Left ventricle myocardium inferior (tissue), 1 donor: ENCODE data around the gene CCDC54. TPM values are rescaled to one million over a fixed set of nuclear protein-coding genes. Genes with fewer than 3 reads are reported as not detected.

Source experiments
- DNase-seq: peaks from one replicate; pipeline ENCODE4 v3.0.0-alpha.2; 2020
- H3K27ac ChIP-seq: fragments of 200-600 bp; replicated peaks from 2 replicates; pipeline ENCODE4 v1.8.0; 2021
- H3K27me3 ChIP-seq: fragments of 200-600 bp; 2 replicates; pipeline ENCODE4 v1.8.0; 2021; ENCODE audit warnings: low read depth
- H3K36me3 ChIP-seq: fragments of 200-600 bp; 2 replicates; pipeline ENCODE4 v1.8.0; 2021
- H3K4me1 ChIP-seq: fragments of 200-600 bp; 2 replicates; pipeline ENCODE4 v1.8.0; 2021
- H3K4me3 ChIP-seq: fragments of 200-600 bp; 2 replicates; pipeline ENCODE4 v1.8.0; 2021; ENCODE audit warnings: mild to moderate bottlenecking, moderate library complexity
- H3K9me3 ChIP-seq: fragments of 200-600 bp; replicated peaks from 2 replicates; pipeline ENCODE4 v1.8.0; 2021
- CTCF ChIP-seq: fragments of 200-600 bp; IDR thresholded peaks from 2 replicates; pipeline ENCODE4 v1.8.0; 2021; ENCODE audit warnings: antibody characterized with exemption, mild to moderate bottlenecking, borderline replicate concordance
- intact Hi-C: fragments of 100-400 bp; cut with micrococcal nuclease; formaldehyde crosslinking; loops from one replicate; pipeline ENCODE4 v1.11.0; 2022
- total RNA-seq: library from RNA; stranded (reverse); fragmentation: NEBNext Ultra II Directional; extraction: Animal tissue kit (Norgen Biotek cat#: 25700); gene quantifications from one replicate; pipeline ENCODE4 v1.2.1, GENCODE V29; 2021
- donor health status: DM: no; HTN: yes; CAD: no; lungs with severe emphysema.

The CCDC54 gene
- total RNA-seq, 1 donor from 2014 or later, result not detected

- intact Hi-C loops, result no loop called here
- no peak for TF ChIP-seq CTCF
- no peaks in the 10 kb centered on the region for H3K4me1 ChIP-seq
- no peak overlapping the region for H3K27ac ChIP-seq
- no peak for DNase-seq
- H3K36me3 ChIP-seq, result no peaks in the 10 kb centered on the region
- H3K27me3 ChIP-seq, result no peaks in the 10 kb centered on the region
- no peak overlapping the region for H3K4me3 ChIP-seq
- no peaks in the 10 kb centered on the region for H3K9me3 ChIP-seq
These were observed 9.9 kb upstream of the CCDC54 start for GRCh38 chr3:107367353-107367752.

- no peak for TF ChIP-seq CTCF
- Histone ChIP-seq H3K36me3 (no peaks in the 10 kb centered on the region), H3K4me3 (no peak overlapping the region), H3K9me3 (no peaks in the 10 kb centered on the region), H3K4me1 (no peaks in the 10 kb centered on the region), H3K27ac (no peak overlapping the region), H3K27me3 (no peaks in the 10 kb centered on the region)
- no peak for DNase-seq
- intact Hi-C loops, result no loop called here
These were observed 8.4 kb upstream of the CCDC54 start for GRCh38 chr3:107368654-107369398.

- intact Hi-C loops, result no loop called here
These were observed 7.4 kb upstream of the CCDC54 start for GRCh38 chr3:107369791-107370190.

GRCh38 chr3:107370907-107371306 is 6.3 kb upstream of the CCDC54 start:
- Histone ChIP-seq H3K9me3 (no peaks in the 10 kb centered on the region), H3K4me1 (no peaks in the 10 kb centered on the region), H3K27me3 (no peaks in the 10 kb centered on the region), H3K4me3 (no peak overlapping the region), H3K36me3 (no peaks in the 10 kb centered on the region), H3K27ac (no peak overlapping the region)
- no peak for TF ChIP-seq CTCF
- intact Hi-C loops, result no loop called here
- DNase-seq, result no peak

More at GRCh38 chr3:107369791-107370190, 7.4 kb upstream of the CCDC54 start:
- Histone ChIP-seq H3K4me3 (no peak overlapping the region), H3K27me3 (no peaks in the 10 kb centered on the region), H3K4me1 (no peaks in the 10 kb centered on the region), H3K27ac (no peak overlapping the region), H3K9me3 (no peaks in the 10 kb centered on the region), H3K36me3 (no peaks in the 10 kb centered on the region)
- DNase-seq, result no peak
- TF ChIP-seq CTCF, result no peak

- Histone ChIP-seq H3K36me3 (no peaks in the 10 kb centered on the region), H3K27ac (no peak overlapping the region), H3K27me3 (no peaks in the 10 kb centered on the region), H3K4me1 (no peaks in the 10 kb centered on the region), H3K4me3 (no peak overlapping the region), H3K9me3 (no peaks in the 10 kb centered on the region)
- intact Hi-C loops, result no loop called here
- TF ChIP-seq CTCF, result no peak
- DNase-seq, result no peak
These were observed 4.7 kb upstream of the CCDC54 start for GRCh38 chr3:107372506-107372905.
